ENCODE measurements around the gene NRN1L. TPM values are rescaled to one million over a fixed set of nuclear protein-coding genes. Genes with fewer than 3 reads are reported as not detected.
A peak's percentile ranks its signal among the peaks of the same experiment; 100 is the strongest.

The NRN1L gene
- total RNA-seq, 1 donor: not detected

- no peak for DNase-seq (ENCODE audit: low read depth)
- TF ChIP-seq CTCF (IDR thresholded peaks at IDR 0.05; ENCODE audit: insufficient read depth, low read depth, low read length): no peak
- H3K4me3 ChIP-seq (ENCODE audit: low read depth, low read length): no peak overlapping the region
These were observed 31.0 kb upstream of the NRN1L start for GRCh38 chr16:67853670-67854069.

- no peak for TF ChIP-seq CTCF (IDR thresholded peaks at IDR 0.05; ENCODE audit: insufficient read depth, low read depth, low read length)
- DNase-seq (ENCODE audit: low read depth): no peak
- H3K4me3 ChIP-seq (ENCODE audit: low read depth, low read length): no peak overlapping the region
These were observed 28.9 kb upstream of the NRN1L start for GRCh38 chr16:67855789-67856188.

- DNase-seq (ENCODE audit: low read depth): no peak
- TF ChIP-seq CTCF (IDR thresholded peaks at IDR 0.05; ENCODE audit: insufficient read depth, low read depth, low read length): no peak
- no peak overlapping the region for H3K4me3 ChIP-seq (ENCODE audit: low read depth, low read length)
These were observed 27.6 kb upstream of the NRN1L start for GRCh38 chr16:67856927-67857546.

DNA sequence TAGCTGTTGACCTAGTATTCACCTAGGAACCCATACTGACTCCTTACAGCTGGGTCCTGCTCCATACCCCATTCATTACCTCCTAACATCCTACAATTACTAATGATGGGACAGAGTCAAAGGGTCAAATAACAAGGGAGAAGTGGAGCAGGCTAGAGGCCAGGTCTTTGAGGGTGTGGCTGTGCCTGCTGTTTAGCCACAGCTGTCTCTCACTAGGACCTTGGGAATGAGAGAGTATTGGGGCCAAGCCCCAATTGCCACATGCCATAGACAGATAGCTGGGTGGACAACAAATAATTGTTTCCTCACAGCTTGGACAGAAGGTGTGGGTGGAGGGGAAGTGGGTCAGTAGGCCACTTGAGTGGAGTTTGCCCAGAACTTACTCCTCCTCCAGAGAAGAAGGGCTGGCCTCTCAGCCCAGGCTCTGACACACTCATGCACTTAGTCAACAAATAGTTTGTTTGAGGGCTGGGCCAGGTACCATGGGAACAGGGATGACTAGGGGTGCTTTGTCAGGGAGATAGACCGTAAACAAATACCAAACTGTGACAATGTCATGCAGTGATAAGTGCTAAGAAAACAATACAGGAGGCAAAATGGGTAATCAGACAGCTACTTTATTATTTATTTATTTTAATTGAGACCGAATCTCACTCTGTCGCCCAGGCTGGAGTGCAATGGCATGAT is 27.0 kb upstream of the NRN1L start:
- peak; percentile 84 for DNase-seq (ENCODE audit: low read depth)

GRCh38 chr16:67858500-67858899 is 26.2 kb upstream of the NRN1L start:
- TF ChIP-seq CTCF (IDR thresholded peaks at IDR 0.05; ENCODE audit: insufficient read depth, low read depth, low read length): no peak
- DNase-seq (ENCODE audit: low read depth): no peak
- H3K4me3 ChIP-seq (ENCODE audit: low read depth, low read length): no peak overlapping the region

More for the DNA sequence above, 27.0 kb upstream of the NRN1L start:
- TF ChIP-seq CTCF (IDR thresholded peaks at IDR 0.05; ENCODE audit: insufficient read depth, low read depth, low read length): no peak
- no peak overlapping the region for H3K4me3 ChIP-seq (ENCODE audit: low read depth, low read length)

GRCh38 chr16:67860589-67861398 is 23.9 kb upstream of the NRN1L start:
- peak; percentile 61 for DNase-seq (ENCODE audit: low read depth)
- TF ChIP-seq CTCF (IDR thresholded peaks at IDR 0.05; ENCODE audit: insufficient read depth, low read depth, low read length): no peak
- H3K4me3 ChIP-seq (ENCODE audit: low read depth, low read length): no peak overlapping the region

Data from fibroblast of villous mesenchyme (primary cell).